Measurements from ENCODE around the gene BMPER.

Gene BMPER

DNA sequence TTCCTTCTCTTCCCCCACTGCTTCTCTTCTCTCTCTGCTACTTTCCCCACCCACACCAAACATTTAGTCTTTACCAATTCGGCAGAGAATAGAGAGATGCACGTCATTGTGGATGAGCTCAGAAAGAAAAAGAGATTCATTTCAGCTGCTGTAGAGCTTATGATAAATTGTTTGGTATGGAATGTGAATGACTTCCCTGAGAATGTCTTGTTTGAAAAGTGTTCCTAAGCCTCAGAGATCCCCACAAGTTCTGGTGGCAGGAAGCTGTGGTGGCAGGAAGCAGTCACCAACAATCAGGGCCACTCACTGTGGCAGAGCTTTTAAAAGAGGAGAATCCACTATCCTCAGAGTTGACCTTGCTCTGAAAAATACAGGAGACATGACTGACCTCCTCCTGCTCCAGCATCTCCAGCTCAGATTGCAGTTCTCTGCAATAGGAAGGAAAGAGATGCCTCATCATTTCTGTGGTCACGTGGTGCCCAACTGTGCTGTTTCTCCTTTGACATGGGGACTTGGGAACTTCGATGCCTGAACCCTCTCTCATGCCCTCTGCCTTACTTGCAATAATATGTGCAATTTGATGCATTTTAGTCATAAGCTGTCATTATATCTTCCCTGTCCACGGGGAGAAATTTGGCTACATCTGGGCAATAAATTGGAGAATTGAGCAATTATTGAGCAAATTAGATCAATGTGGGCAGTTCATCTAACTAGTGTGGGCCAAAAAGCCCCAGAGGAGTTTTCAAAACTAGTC is 76.5 kb downstream of the BMPER start:
- Histone ChIP-seq H3K4me3 (ENCODE audit: low read depth in 1 of 2, low read length in 2 of 2) (no peak overlapping the region), H3K9me3 (ENCODE audit: control insufficient read depth in 1 of 2, low read length in 2 of 2) (no peaks in the 10 kb centered on the region)

DNA sequence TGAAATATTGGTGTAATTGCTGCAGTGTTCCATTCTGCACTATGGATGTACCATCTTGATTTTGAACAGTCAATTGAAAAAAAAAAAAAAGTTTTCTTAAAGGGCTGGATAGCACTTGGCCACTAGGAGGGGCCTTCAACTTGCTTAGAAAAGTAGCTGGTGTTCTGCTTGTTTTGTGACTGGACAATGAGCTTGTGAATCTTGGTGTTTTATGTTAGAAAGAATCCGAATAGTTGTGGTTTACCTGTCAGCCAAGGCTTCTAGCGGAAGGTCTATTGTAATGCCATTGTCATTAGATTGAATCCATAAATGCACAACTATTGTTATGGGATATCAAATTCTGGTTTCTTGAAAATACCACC is 77.1 kb downstream of the BMPER start:
- no peak overlapping the region for H3K4me3 ChIP-seq (ENCODE audit: low read depth in 1 of 2, low read length in 2 of 2)
- no peaks in the 10 kb centered on the region for H3K4me1 ChIP-seq (ENCODE audit: control insufficient read depth in 1 of 2, insufficient read depth in 2 of 2, low read length in 2 of 2)
- no peak overlapping the region for H3K27ac ChIP-seq (ENCODE audit: low read depth, low read length)
- H3K27me3 ChIP-seq (ENCODE audit: control insufficient read depth in 1 of 2, insufficient read depth in 2 of 2, low read length in 2 of 2), result no peaks in the 10 kb centered on the region
- no peaks in the 10 kb centered on the region for H3K36me3 ChIP-seq (ENCODE audit: control insufficient read depth in 1 of 2, insufficient read depth in 2 of 2, low read length in 2 of 2)
- no peak overlapping the region for H3K9ac ChIP-seq (ENCODE audit: low read depth in 1 of 2, low read length in 2 of 2)
- no peaks in the 10 kb centered on the region for H3K9me3 ChIP-seq (ENCODE audit: control insufficient read depth in 1 of 2, low read length in 2 of 2)

More for the DNA sequence above, 76.5 kb downstream of the BMPER start:
- no peaks in the 10 kb centered on the region for H3K27me3 ChIP-seq (ENCODE audit: control insufficient read depth in 1 of 2, insufficient read depth in 2 of 2, low read length in 2 of 2)
- no peak overlapping the region for H3K27ac ChIP-seq (ENCODE audit: low read depth, low read length)
- H3K9ac ChIP-seq (ENCODE audit: low read depth in 1 of 2, low read length in 2 of 2), result no peak overlapping the region
- no peaks in the 10 kb centered on the region for H3K36me3 ChIP-seq (ENCODE audit: control insufficient read depth in 1 of 2, insufficient read depth in 2 of 2, low read length in 2 of 2)
- no peaks in the 10 kb centered on the region for H3K4me1 ChIP-seq (ENCODE audit: control insufficient read depth in 1 of 2, insufficient read depth in 2 of 2, low read length in 2 of 2)

DNA sequence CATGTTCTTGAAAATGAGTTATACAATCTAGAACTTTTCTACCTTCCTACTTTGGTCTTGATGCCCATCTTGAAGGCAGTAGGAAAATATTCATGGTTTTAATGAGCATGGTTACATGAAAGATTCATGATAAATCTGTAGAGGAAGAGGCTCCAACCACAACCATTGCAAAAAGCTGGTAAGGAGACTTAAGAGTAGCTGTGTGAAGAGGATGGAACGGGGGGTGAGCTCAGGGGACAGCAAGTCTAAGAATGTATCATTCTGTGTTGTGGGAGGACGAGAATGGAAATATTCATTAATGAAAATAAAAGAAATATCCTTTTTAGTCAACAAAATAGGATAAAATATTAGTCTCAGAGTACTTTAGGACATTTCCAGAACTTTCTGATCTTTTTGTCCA is 81.1 kb downstream of the BMPER start:
- H3K9me3 ChIP-seq (ENCODE audit: control insufficient read depth in 1 of 2, low read length in 2 of 2), result no peaks in the 10 kb centered on the region
- no peaks in the 10 kb centered on the region for H3K36me3 ChIP-seq (ENCODE audit: control insufficient read depth in 1 of 2, insufficient read depth in 2 of 2, low read length in 2 of 2)
- no peak overlapping the region for H3K9ac ChIP-seq (ENCODE audit: low read depth in 1 of 2, low read length in 2 of 2)
- H3K4me3 ChIP-seq (ENCODE audit: low read depth in 1 of 2, low read length in 2 of 2), result no peak overlapping the region
- no peaks in the 10 kb centered on the region for H3K4me1 ChIP-seq (ENCODE audit: control insufficient read depth in 1 of 2, insufficient read depth in 2 of 2, low read length in 2 of 2)
- no peak overlapping the region for H3K27ac ChIP-seq (ENCODE audit: low read depth, low read length)
- no peaks in the 10 kb centered on the region for H3K27me3 ChIP-seq (ENCODE audit: control insufficient read depth in 1 of 2, insufficient read depth in 2 of 2, low read length in 2 of 2)

DNA sequence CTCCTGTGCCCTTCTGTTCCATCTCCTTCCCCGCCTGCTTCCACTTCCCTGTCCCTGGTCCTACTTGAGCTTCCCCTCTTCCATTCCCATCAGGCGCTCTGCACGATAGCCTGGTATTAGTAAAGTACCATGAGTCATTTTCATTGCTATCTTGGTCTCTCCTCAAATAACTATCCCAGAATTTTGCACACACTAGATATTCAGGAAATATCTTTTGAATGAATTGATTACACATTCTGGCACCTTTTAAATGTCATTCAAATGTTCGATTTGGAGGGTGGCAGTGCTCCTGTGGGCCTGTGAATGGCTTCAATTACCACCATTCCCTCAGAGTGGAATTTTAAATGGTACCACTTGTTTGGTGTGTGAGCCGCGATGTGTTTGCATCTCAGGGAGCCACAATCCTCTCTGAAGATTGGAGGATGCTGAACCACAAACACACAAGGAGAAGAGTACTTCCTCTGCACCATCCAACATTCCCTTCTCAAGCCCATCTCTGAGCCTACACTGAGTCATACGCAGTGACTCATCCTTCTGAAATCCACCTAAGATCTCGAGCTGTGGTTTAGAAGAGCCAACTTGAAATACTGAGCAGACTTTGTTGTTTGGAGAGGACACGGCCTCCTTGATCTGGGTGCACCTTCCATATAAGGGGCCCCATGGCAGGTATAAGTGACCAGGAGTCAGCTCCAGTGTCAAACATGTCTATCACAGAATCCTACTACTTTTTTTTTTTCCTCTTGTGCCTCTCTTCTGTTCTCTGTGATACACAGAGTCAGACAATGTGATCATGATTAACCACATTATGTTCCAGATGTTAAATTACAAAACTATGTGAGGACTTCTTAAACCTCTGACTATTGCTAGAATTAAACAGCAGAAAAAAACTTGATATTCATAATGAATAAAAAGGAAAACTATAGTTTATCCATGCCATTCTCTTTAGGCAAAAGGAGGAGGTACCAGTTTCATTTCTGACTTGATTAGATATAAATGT is 81.9 kb downstream of the BMPER start:
- Histone ChIP-seq H3K9me3 (ENCODE audit: control insufficient read depth in 1 of 2, low read length in 2 of 2) (no peaks in the 10 kb centered on the region), H3K27me3 (ENCODE audit: control insufficient read depth in 1 of 2, insufficient read depth in 2 of 2, low read length in 2 of 2) (no peaks in the 10 kb centered on the region), H3K36me3 (ENCODE audit: control insufficient read depth in 1 of 2, insufficient read depth in 2 of 2, low read length in 2 of 2) (no peaks in the 10 kb centered on the region), H3K27ac (ENCODE audit: low read depth, low read length) (no peak overlapping the region), H3K9ac (ENCODE audit: low read depth in 1 of 2, low read length in 2 of 2) (no peak overlapping the region), H3K4me1 (ENCODE audit: control insufficient read depth in 1 of 2, insufficient read depth in 2 of 2, low read length in 2 of 2) (no peaks in the 10 kb centered on the region), H3K4me3 (ENCODE audit: low read depth in 1 of 2, low read length in 2 of 2) (no peak overlapping the region)

DNA sequence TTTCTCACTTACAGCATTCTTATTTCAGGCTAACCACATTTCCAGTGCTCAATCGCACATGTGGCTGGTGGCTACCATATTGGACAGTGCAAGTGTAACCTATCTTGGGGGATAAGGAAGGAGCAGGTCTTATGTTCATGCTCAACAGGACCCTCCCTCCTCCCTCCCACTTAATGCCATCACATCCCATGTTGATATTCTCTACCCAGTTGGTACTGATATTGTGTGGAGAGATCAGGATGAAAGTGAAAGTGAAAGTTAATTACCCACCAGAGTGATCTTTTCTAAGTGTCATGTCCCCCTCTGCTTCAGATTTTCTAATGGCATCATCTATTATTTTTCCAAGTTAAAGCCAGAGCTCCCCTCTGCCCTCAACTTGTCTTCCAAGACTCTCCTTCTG is 91.6 kb downstream of the BMPER start:
- no peak overlapping the region for H3K4me3 ChIP-seq (ENCODE audit: low read depth in 1 of 2, low read length in 2 of 2)
- no peaks in the 10 kb centered on the region for H3K9me3 ChIP-seq (ENCODE audit: control insufficient read depth in 1 of 2, low read length in 2 of 2)
- no peak overlapping the region for H3K9ac ChIP-seq (ENCODE audit: low read depth in 1 of 2, low read length in 2 of 2)
- no peaks in the 10 kb centered on the region for H3K4me1 ChIP-seq (ENCODE audit: control insufficient read depth in 1 of 2, insufficient read depth in 2 of 2, low read length in 2 of 2)
- H3K27ac ChIP-seq (ENCODE audit: low read depth, low read length), result no peak overlapping the region
- H3K27me3 ChIP-seq (ENCODE audit: control insufficient read depth in 1 of 2, insufficient read depth in 2 of 2, low read length in 2 of 2), result no peaks in the 10 kb centered on the region
- no peaks in the 10 kb centered on the region for H3K36me3 ChIP-seq (ENCODE audit: control insufficient read depth in 1 of 2, insufficient read depth in 2 of 2, low read length in 2 of 2)

DNA sequence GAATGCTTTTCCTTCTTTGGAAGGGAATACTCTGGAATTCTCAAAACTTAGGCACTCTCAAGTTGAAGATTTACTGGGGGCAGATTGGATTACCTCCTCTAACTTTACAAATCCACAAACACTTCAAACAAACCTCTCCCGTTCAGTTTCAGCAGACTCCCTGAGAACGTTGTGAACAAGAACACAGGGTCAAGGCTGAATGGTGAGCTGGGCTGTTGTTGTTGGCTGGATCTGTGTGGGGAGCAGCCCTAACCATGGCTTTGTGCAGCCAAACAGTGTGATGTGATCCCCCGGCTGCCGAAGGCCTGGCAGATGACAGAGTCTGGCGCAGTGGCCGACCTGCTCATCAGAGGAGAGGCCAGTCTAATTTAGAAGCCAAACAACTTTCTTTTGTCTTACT is 93.1 kb downstream of the BMPER start:
- H3K27ac ChIP-seq (ENCODE audit: low read depth, low read length), result no peak overlapping the region
- no peaks in the 10 kb centered on the region for H3K4me1 ChIP-seq (ENCODE audit: control insufficient read depth in 1 of 2, insufficient read depth in 2 of 2, low read length in 2 of 2)
- no peak overlapping the region for H3K9ac ChIP-seq (ENCODE audit: low read depth in 1 of 2, low read length in 2 of 2)

DNA sequence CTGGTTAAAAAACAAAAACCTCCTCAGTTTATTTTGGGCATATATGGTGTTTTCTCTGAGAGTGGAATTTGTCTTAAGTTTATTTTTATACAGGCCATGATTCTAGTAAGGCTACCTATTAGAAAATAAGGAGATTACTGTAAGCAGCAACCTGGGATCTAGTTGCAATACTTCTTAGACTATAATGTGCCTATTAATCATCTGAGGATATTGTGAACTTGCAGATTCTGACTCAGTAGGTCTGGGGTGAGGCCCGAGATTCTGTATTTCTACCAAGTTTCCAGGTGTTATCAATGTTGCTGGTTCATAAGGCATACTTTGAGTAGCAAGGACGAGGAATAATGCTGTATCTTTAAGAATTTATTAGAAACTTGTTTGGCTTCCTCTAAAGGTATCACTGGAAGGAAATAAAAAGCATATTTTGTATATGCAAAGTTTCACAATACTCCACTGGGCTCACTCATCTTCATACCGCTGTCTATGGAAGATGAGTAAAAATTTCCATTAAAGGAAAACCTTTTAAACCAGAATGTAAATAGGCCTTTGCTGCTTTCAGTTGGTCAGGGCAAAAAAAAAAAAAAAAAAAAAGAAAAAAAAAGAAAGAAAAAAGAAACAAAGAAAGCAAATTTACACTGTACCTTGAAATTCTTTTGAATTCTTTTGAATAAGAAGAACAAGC is 105.8 kb downstream of the BMPER start:
- Histone ChIP-seq H3K27ac (ENCODE audit: low read depth, low read length) (no peak overlapping the region), H3K4me1 (ENCODE audit: control insufficient read depth in 1 of 2, insufficient read depth in 2 of 2, low read length in 2 of 2) (no peaks in the 10 kb centered on the region), H3K27me3 (ENCODE audit: control insufficient read depth in 1 of 2, insufficient read depth in 2 of 2, low read length in 2 of 2) (no peaks in the 10 kb centered on the region)

More for the DNA sequence above, 93.1 kb downstream of the BMPER start:
- Histone ChIP-seq H3K27me3 (ENCODE audit: control insufficient read depth in 1 of 2, insufficient read depth in 2 of 2, low read length in 2 of 2) (no peaks in the 10 kb centered on the region), H3K36me3 (ENCODE audit: control insufficient read depth in 1 of 2, insufficient read depth in 2 of 2, low read length in 2 of 2) (no peaks in the 10 kb centered on the region), H3K4me3 (ENCODE audit: low read depth in 1 of 2, low read length in 2 of 2) (no peak overlapping the region), H3K9me3 (ENCODE audit: control insufficient read depth in 1 of 2, low read length in 2 of 2) (no peaks in the 10 kb centered on the region)

DNA sequence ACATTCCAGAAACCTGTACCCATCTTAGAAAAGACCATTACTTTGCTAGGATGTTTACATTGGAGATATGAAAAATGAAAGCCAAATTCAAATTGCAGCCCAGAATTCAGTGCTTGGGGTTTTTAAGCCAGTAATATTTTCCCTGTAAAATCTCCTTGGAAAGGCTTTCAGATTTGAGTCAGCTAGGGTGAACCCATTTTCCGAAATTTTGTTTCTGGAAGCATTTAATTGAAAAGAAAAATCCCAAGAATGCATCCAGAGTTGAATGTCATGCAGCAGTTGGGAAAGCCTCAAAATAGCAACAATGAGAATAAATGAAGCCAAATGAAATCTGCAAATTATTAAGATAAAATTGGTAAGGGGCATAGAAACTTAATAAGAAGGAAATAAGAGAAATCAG is 106.4 kb downstream of the BMPER start:
- no peaks in the 10 kb centered on the region for H3K4me1 ChIP-seq (ENCODE audit: control insufficient read depth in 1 of 2, insufficient read depth in 2 of 2, low read length in 2 of 2)
- H3K4me3 ChIP-seq (ENCODE audit: low read depth in 1 of 2, low read length in 2 of 2), result no peak overlapping the region
- no peak overlapping the region for H3K9ac ChIP-seq (ENCODE audit: low read depth in 1 of 2, low read length in 2 of 2)
- H3K27ac ChIP-seq (ENCODE audit: low read depth, low read length), result no peak overlapping the region
- H3K27me3 ChIP-seq (ENCODE audit: control insufficient read depth in 1 of 2, insufficient read depth in 2 of 2, low read length in 2 of 2), result no peaks in the 10 kb centered on the region
- no peaks in the 10 kb centered on the region for H3K36me3 ChIP-seq (ENCODE audit: control insufficient read depth in 1 of 2, insufficient read depth in 2 of 2, low read length in 2 of 2)
- H3K9me3 ChIP-seq (ENCODE audit: control insufficient read depth in 1 of 2, low read length in 2 of 2), result no peaks in the 10 kb centered on the region

More for the DNA sequence above, 105.8 kb downstream of the BMPER start:
- H3K9ac ChIP-seq (ENCODE audit: low read depth in 1 of 2, low read length in 2 of 2), result no peak overlapping the region
- no peak overlapping the region for H3K4me3 ChIP-seq (ENCODE audit: low read depth in 1 of 2, low read length in 2 of 2)
- H3K36me3 ChIP-seq (ENCODE audit: control insufficient read depth in 1 of 2, insufficient read depth in 2 of 2, low read length in 2 of 2), result no peaks in the 10 kb centered on the region
- H3K9me3 ChIP-seq (ENCODE audit: control insufficient read depth in 1 of 2, low read length in 2 of 2), result no peaks in the 10 kb centered on the region

DNA sequence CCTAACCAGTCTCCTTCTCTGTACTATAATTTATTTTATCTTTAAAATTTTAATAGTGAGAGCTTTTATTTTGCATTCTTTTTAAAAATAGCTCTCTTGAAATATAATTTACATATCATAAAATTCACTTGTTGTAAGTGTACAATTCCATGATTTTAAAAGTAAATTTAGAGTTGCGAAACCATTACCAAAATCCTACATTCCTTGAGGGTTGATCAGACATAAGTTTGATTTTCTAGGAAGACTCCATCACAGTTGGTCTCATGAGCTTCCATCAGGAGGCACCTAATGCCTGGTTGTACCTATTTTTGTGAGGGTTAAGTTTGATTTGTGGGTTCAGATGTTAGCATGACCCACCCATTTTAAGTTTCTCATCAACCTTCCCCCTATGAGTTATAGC is 108.1 kb downstream of the BMPER start:
- Histone ChIP-seq H3K9ac (ENCODE audit: low read depth in 1 of 2, low read length in 2 of 2) (no peak overlapping the region), H3K9me3 (ENCODE audit: control insufficient read depth in 1 of 2, low read length in 2 of 2) (no peaks in the 10 kb centered on the region), H3K27ac (ENCODE audit: low read depth, low read length) (no peak overlapping the region), H3K4me1 (ENCODE audit: control insufficient read depth in 1 of 2, insufficient read depth in 2 of 2, low read length in 2 of 2) (no peaks in the 10 kb centered on the region), H3K4me3 (ENCODE audit: low read depth in 1 of 2, low read length in 2 of 2) (no peak overlapping the region), H3K27me3 (ENCODE audit: control insufficient read depth in 1 of 2, insufficient read depth in 2 of 2, low read length in 2 of 2) (no peaks in the 10 kb centered on the region), H3K36me3 (ENCODE audit: control insufficient read depth in 1 of 2, insufficient read depth in 2 of 2, low read length in 2 of 2) (no peaks in the 10 kb centered on the region)

DNA sequence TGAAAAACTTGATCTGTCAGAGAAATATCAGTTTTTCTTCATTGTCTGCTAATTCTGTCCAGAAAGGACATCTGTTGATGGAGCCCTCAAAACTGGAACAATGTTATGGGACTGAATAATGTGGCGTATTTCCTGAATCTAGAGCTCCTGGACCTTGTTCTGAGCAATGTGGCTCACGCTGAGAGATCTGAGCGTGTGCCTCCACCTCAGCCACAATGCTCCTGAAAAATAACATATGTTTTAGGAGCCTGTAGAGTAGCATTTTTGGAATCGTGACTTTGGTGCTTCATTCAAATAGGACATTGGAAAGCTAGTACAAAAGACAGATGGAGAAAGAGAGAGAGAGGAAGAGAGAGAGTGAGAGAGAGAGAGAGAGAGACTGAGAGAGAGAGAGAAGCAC is 110.3 kb downstream of the BMPER start:
- Histone ChIP-seq H3K36me3 (ENCODE audit: control insufficient read depth in 1 of 2, insufficient read depth in 2 of 2, low read length in 2 of 2) (no peaks in the 10 kb centered on the region), H3K27ac (ENCODE audit: low read depth, low read length) (no peak overlapping the region), H3K9me3 (ENCODE audit: control insufficient read depth in 1 of 2, low read length in 2 of 2) (no peaks in the 10 kb centered on the region), H3K9ac (ENCODE audit: low read depth in 1 of 2, low read length in 2 of 2) (no peak overlapping the region), H3K4me1 (ENCODE audit: control insufficient read depth in 1 of 2, insufficient read depth in 2 of 2, low read length in 2 of 2) (no peaks in the 10 kb centered on the region), H3K4me3 (ENCODE audit: low read depth in 1 of 2, low read length in 2 of 2) (no peak overlapping the region), H3K27me3 (ENCODE audit: control insufficient read depth in 1 of 2, insufficient read depth in 2 of 2, low read length in 2 of 2) (no peaks in the 10 kb centered on the region)

Data from duodenal mucosa (tissue), 2 donors.